ENCODE results near the gene RIT1.

Gene RIT1

GRCh38 chr1:155911156-155912055 lies at the start of gene RIT1:
TSS of gene RIT1 (minus strand) at chr1:155911349. CDS start at chr1:155910761, 588 bp downstream.
- peak; percentile 78 for DNase-seq (ENCODE audit: low spot score)

GRCh38 chr1:155960081-155960745 lies 49.1 kb upstream of the RIT1 start:
- DNase-seq (ENCODE audit: low spot score), result peak; percentile 13

- DNase-seq (ENCODE audit: low spot score), result peak; percentile 12
These were observed 46.3 kb upstream of the RIT1 start for GRCh38 chr1:155957411-155957915.

- no peak for DNase-seq (ENCODE audit: low spot score)
These were observed 43.5 kb upstream of the RIT1 start for GRCh38 chr1:155954645-155955044.

- no peak for DNase-seq (ENCODE audit: low spot score)
These were observed 41.3 kb upstream of the RIT1 start for GRCh38 chr1:155952505-155952890.

GRCh38 chr1:155951753-155952504 lies 40.8 kb upstream of the RIT1 start:
- no peak for DNase-seq (ENCODE audit: low spot score)

- no peak for DNase-seq (ENCODE audit: low spot score)
These were observed 39.7 kb upstream of the RIT1 start for GRCh38 chr1:155950829-155951228.

GRCh38 chr1:155947741-155948140 lies 36.6 kb upstream of the RIT1 start:
- DNase-seq (ENCODE audit: low spot score), result no peak

- DNase-seq (ENCODE audit: low spot score), result no peak
These were observed 36.1 kb upstream of the RIT1 start for GRCh38 chr1:155947292-155947691.

- DNase-seq (ENCODE audit: low spot score), result no peak
These were observed 35.6 kb upstream of the RIT1 start for GRCh38 chr1:155946633-155947219.

- no peak for DNase-seq (ENCODE audit: low spot score)
These were observed 33.3 kb upstream of the RIT1 start for GRCh38 chr1:155944444-155944799.

GRCh38 chr1:155942578-155943141 lies 31.5 kb upstream of the RIT1 start:
- no peak for DNase-seq (ENCODE audit: low spot score)

- DNase-seq (ENCODE audit: low spot score), result no peak
These were observed 30.8 kb upstream of the RIT1 start for GRCh38 chr1:155941845-155942531.

GRCh38 chr1:155940993-155941844 lies 30.1 kb upstream of the RIT1 start, which contains the start of gene RXFP4:
TSS of gene RXFP4 (plus strand) at chr1:155941638. CDS start at chr1:155941710, 72 bp downstream.
- DNase-seq (ENCODE audit: low spot score), result peak; percentile 59

- DNase-seq (ENCODE audit: low spot score), result peak; percentile 68
These were observed 29.4 kb upstream of the RIT1 start for GRCh38 chr1:155940482-155940992.

- DNase-seq (ENCODE audit: low spot score), result peak; percentile 93
These were observed 27.1 kb upstream of the RIT1 start for GRCh38 chr1:155938220-155938627.

GRCh38 chr1:155934936-155935590 lies 23.9 kb upstream of the RIT1 start:
- DNase-seq (ENCODE audit: low spot score), result peak; percentile 50

- DNase-seq (ENCODE audit: low spot score), result peak; percentile 99
These were observed 23.2 kb upstream of the RIT1 start, which contains the start of gene KHDC4 for GRCh38 chr1:155934097-155934935. TSS of gene KHDC4 (minus strand) at chr1:155934413. CDS start at chr1:155934373, 40 bp downstream.
